GM10248 (cell line): ENCODE data around the gene WFIKKN2.
"Not testable (repeated sequence)": the region's sequence is repeated elsewhere in the genome, so short reads cannot be mapped to it uniquely, and the experiment has no call there.

Source experiments
- CTCF ChIA-PET: fragments of 300-600 bp; sonication (Branson Sonifier 250); formaldehyde crosslinking; extraction: SDS; loops from one replicate; lab custom pipeline; 2021; ENCODE audit warnings: antibody characterized with exemption; lab: Yijun Ruan, JAX
- POLR2A ChIA-PET: fragments of 350-650 bp; sonication (Branson Sonifier 250); formaldehyde crosslinking; extraction: SDS; loops from one replicate; lab custom pipeline; 2020; ENCODE audit warnings: antibody characterized with exemption; lab: Yijun Ruan, JAX
- DNase-seq: peaks from one replicate; pipeline ENCODE4 v3.0.0; 2012; ENCODE audit errors: extremely low spot score
- TF ChIP-seq, protein P1 (sequence below): IDR thresholded peaks from 2 replicates; pipeline ENCODE4 v1.5.1; 2012; ENCODE audit warnings: mild to moderate bottlenecking, low read depth; ENCODE audit errors: extremely low read depth, missing control alignments, control extremely low read depth

WFIKKN2 gene

DNA sequence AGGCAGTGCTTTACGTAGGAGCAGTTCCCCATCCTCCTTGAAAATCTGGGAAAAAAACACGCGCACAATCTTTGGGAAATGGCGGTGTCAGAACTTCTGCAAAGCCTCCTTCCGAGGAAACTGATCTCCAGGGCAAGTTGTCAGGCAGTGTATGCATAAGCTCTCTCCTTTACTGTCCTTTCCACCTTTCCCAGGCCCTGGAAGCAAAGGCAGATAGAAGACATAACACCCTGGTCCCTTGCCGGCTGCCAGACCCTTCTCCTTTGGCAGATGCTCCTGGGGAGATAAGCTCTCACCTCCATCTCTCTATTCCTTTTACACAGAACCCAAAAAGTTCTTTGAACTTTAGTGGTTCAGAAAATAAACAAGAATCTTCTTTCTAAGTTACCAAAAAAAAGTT, 18.4 kb downstream of the WFIKKN2 start:
- ChIA-PET CTCF (interaction anchor here (1.0 to 18.2 kb wide), 10 partner anchors 10 to 294 kb away, joined by 4 to 301 read pairs (median 9); partner anchors contain the start of genes TOB1 and WFIKKN2), POLR2A (interaction anchor here (2.5 to 3.2 kb wide), 2 partner anchors 9 to 12 kb away, joined by 9 to 37 read pairs; partner anchors contain the start of gene TOB1)
- TF ChIP-seq, protein P1, sequence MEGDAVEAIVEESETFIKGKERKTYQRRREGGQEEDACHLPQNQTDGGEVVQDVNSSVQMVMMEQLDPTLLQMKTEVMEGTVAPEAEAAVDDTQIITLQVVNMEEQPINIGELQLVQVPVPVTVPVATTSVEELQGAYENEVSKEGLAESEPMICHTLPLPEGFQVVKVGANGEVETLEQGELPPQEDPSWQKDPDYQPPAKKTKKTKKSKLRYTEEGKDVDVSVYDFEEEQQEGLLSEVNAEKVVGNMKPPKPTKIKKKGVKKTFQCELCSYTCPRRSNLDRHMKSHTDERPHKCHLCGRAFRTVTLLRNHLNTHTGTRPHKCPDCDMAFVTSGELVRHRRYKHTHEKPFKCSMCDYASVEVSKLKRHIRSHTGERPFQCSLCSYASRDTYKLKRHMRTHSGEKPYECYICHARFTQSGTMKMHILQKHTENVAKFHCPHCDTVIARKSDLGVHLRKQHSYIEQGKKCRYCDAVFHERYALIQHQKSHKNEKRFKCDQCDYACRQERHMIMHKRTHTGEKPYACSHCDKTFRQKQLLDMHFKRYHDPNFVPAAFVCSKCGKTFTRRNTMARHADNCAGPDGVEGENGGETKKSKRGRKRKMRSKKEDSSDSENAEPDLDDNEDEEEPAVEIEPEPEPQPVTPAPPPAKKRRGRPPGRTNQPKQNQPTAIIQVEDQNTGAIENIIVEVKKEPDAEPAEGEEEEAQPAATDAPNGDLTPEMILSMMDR, result no peak

DNA sequence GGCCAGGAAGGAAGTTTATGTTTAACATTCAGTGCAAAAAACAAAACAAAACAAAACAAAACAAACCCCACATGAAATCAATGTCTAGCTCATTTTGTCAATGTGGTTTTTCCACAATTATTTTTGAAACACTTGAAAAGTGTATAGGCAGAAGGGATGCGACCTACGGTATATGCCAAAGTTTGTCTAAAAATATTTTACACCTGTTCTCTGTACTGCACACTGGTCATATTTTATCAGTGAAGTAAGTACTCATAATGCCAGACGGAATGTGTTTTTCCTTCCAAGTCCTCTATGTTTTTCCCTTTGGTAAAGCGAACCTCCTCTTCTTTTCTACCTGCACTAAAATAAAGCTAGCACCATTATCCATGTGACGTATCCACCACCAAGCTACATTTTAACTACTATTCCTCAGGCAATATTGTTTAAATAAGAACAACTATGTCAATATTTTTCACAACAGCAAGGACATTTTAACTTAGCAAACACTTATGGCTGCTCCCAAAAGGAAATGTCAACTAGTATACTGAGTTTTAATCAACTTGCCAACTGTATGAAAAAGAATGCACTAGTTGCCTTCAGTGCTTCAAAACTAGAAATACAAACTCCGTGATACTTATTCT, 20.4 kb downstream of the WFIKKN2 start:
- TF ChIP-seq, protein P1, result no peak
- CTCF ChIA-PET, result interaction anchor here (0.9 to 11.5 kb wide), 7 partner anchors 10 to 104 kb away, joined by 3 to 228 read pairs (median 4); partner anchors contain the start of gene TOB1
- DNase-seq, result no peak
- POLR2A ChIA-PET, result interaction anchor here (1.6 kb wide), 1 partner anchor 10 kb away, joined by 11 read pairs; the partner anchor contains the start of gene TOB1

More for the DNA sequence above, 18.4 kb downstream of the WFIKKN2 start:
- no peak for DNase-seq

DNA sequence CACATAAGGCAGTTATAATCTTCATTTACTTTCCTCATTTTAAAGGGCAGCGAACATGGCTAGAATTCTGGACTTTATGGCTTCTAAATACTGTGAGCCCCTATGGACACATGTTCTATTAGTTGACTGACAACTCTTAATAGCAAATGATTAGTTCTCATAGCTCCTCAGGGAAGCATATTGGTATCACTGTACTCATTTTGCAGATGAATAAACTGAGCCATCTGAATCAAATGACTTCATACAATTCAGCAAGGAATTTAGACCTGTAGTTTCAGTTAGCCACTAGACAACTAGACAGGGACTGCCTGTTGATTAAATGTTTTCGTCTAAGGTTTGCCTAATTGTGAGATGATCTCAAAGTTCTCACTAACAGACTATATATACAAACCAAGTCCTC, 21.0 kb downstream of the WFIKKN2 start:
- CTCF ChIA-PET, result interaction anchor here (0.9 to 11.5 kb wide), 6 partner anchors 9 to 104 kb away, joined by 3 to 228 read pairs (median 4); partner anchors contain the start of gene TOB1
- POLR2A ChIA-PET, result interaction anchor here (1.6 kb wide), 1 partner anchor 10 kb away, joined by 11 read pairs; the partner anchor contains the start of gene TOB1
- TF ChIP-seq, protein P1, result no peak
- DNase-seq, result no peak

DNA sequence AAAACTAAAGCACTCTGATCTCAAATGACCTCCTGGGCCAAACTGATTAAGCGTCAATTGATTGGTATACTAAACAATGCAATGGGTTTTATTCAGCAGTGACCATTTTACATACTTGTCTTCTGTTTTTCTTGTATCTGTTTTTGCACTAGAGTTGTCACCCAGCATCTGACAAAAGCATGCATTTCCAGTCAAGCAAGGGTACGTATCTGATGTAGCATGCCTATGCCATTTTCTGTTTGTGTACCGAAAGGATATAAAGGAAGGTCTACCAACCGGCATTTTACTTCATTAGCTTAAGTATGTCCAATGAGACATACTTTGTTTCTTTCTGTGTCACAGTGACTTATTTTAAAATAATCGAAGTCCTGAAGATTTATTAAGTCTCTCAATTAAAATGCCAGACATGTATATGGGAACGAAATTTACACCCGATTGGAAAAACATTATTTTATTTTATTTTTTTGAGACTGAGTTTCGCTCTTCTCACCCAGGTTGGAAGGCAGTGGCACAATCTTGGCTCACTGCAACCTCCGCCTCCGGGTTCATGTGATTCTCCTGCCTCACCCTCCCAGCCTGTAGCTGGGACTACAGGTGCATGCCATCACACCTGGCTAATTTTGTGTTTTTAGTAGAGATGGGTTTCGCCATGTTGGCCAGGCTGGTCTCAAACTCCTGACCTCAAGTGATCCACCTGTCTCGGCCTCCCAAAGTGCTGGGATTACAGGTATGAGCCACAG, 23.3 kb downstream of the WFIKKN2 start:
- ChIA-PET POLR2A (no interaction called here), CTCF (interaction anchor here (0.9 to 6.5 kb wide), 5 partner anchors 75 to 107 kb away, joined by 3 to 62 read pairs (median 4); no protein-coding TSS in a partner anchor)
- TF ChIP-seq, protein P1, result no peak
- DNase-seq, result no peak

DNA sequence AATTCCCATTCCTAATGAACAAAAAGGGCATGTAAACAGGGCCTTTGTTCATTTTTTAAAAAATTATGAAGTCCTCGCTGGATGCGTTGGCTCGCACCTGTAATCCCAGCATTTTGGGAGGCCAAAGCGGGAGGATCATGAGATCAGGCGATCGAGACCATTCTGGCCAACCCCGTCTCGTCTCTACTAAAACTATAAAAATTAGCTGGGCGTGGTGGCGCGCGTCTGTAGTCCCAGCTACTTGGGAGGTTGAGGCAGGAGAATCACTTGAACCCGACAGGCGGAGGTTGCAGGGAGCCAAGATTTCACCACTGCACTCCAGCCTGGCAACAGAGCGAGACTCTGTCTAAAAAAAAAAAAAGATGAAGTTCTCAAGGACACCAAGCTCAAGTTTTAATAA, 24.3 kb downstream of the WFIKKN2 start:
- POLR2A ChIA-PET, result not testable (repeated sequence)

DNA sequence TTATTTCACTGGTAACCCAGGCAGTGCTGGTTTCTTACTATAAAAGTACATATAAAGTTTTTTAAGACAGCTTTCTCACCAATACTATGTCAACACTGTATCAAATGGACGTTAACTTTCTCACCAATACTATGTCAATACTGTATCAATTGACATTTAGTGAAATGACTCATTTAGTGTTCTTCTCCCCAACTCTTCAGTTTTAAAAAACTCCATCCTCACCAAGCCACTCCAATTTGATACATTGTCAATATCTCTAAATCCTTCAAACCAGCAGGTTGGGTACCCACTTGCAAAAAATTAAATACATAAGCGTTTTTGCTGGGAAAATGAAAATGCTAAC, 25.9 kb downstream of the WFIKKN2 start:
- CTCF ChIA-PET, result interaction anchor here (0.7 to 8.1 kb wide), 8 partner anchors 10 to 99 kb away, joined by 3 to 127 read pairs (median 5); no protein-coding TSS in a partner anchor
- TF ChIP-seq, protein P1, result no peak
- DNase-seq, result no peak
- POLR2A ChIA-PET, result interaction anchor here (1.0 kb wide), 1 partner anchor 9 kb away, joined by 5 read pairs; no protein-coding TSS in a partner anchor

More for the DNA sequence above, 24.3 kb downstream of the WFIKKN2 start:
- DNase-seq, result not testable (repeated sequence)
- CTCF ChIA-PET, result interaction anchor here (0.9 to 8.1 kb wide), 7 partner anchors 9 to 106 kb away, joined by 3 to 127 read pairs (median 5); no protein-coding TSS in a partner anchor
